ENCODE measurements around the gene VPS13D.

Gene VPS13D

GRCh38 chr1:12551584-12551983 is 321.8 kb downstream of the VPS13D start:
- ATAC-seq (ENCODE audit: low read depth) (no peak), DNase-seq (ENCODE audit: low spot score) (no peak)
- Histone ChIP-seq H3K9me3 (ENCODE audit: severe bottlenecking) (no peaks in the 10 kb centered on the region), H3K27me3 (ENCODE audit: insufficient read depth, poor library complexity, severe bottlenecking) (no peaks in the 10 kb centered on the region), H3K36me3 (ENCODE audit: low read depth) (no peaks in the 10 kb centered on the region), H3K4me3 (ENCODE audit: severe bottlenecking) (no peak overlapping the region), H3K4me1 (ENCODE audit: insufficient read depth, poor library complexity, severe bottlenecking) (peaks cover 11% of the 10 kb centered on the region), H3K27ac (ENCODE audit: poor library complexity, severe bottlenecking) (no peak overlapping the region)
- TF ChIP-seq CTCF (IDR thresholded peaks at IDR 0.05; ENCODE audit: poor library complexity, severe bottlenecking) = no peak

- ATAC-seq (ENCODE audit: low read depth) (no peak), DNase-seq (ENCODE audit: low spot score) (peak; percentile 49)
- H3K27me3 ChIP-seq (ENCODE audit: insufficient read depth, poor library complexity, severe bottlenecking) = no peaks in the 10 kb centered on the region
- no peak overlapping the region for H3K4me3 ChIP-seq (ENCODE audit: severe bottlenecking)
- no peak for TF ChIP-seq CTCF (IDR thresholded peaks at IDR 0.05; ENCODE audit: poor library complexity, severe bottlenecking)
- no peak overlapping the region for H3K27ac ChIP-seq (ENCODE audit: poor library complexity, severe bottlenecking)
- no peaks in the 10 kb centered on the region for H3K36me3 ChIP-seq (ENCODE audit: low read depth)
- H3K4me1 ChIP-seq (ENCODE audit: insufficient read depth, poor library complexity, severe bottlenecking) = peaks cover 11% of the 10 kb centered on the region
- no peaks in the 10 kb centered on the region for H3K9me3 ChIP-seq (ENCODE audit: severe bottlenecking)
Observed at GRCh38 chr1:12552111-12552888, 322.5 kb downstream of the VPS13D start.

- Histone ChIP-seq H3K27me3 (ENCODE audit: insufficient read depth, poor library complexity, severe bottlenecking) (no peaks in the 10 kb centered on the region), H3K9me3 (ENCODE audit: severe bottlenecking) (no peaks in the 10 kb centered on the region), H3K27ac (ENCODE audit: poor library complexity, severe bottlenecking) (no peak overlapping the region), H3K36me3 (ENCODE audit: low read depth) (no peaks in the 10 kb centered on the region), H3K4me3 (ENCODE audit: severe bottlenecking) (no peak overlapping the region), H3K4me1 (ENCODE audit: insufficient read depth, poor library complexity, severe bottlenecking) (peaks cover 11% of the 10 kb centered on the region)
- no peak for TF ChIP-seq CTCF (IDR thresholded peaks at IDR 0.05; ENCODE audit: poor library complexity, severe bottlenecking)
- DNase-seq (ENCODE audit: low spot score) (peak; percentile 51), ATAC-seq (ENCODE audit: low read depth) (no peak)
Observed at GRCh38 chr1:12552951-12553921, 323.4 kb downstream of the VPS13D start.

- Histone ChIP-seq H3K27ac (ENCODE audit: poor library complexity, severe bottlenecking) (no peak overlapping the region), H3K4me1 (ENCODE audit: insufficient read depth, poor library complexity, severe bottlenecking) (peaks cover 11% of the 10 kb centered on the region), H3K9me3 (ENCODE audit: severe bottlenecking) (no peaks in the 10 kb centered on the region), H3K36me3 (ENCODE audit: low read depth) (no peaks in the 10 kb centered on the region), H3K27me3 (ENCODE audit: insufficient read depth, poor library complexity, severe bottlenecking) (no peaks in the 10 kb centered on the region), H3K4me3 (ENCODE audit: severe bottlenecking) (no peak overlapping the region)
- DNase-seq (ENCODE audit: low spot score) (no peak), ATAC-seq (ENCODE audit: low read depth) (no peak)
- TF ChIP-seq CTCF (IDR thresholded peaks at IDR 0.05; ENCODE audit: poor library complexity, severe bottlenecking) = no peak
Observed at GRCh38 chr1:12553963-12554362, 324.1 kb downstream of the VPS13D start.
